Keratinocyte (primary cell): ENCODE results near the gene EGFL7.

Experiments
- CTCF ChIP-seq, 3 experiments: IDR thresholded peaks in 1 of 3; conservative IDR thresholded peaks in 1 of 3; optimal IDR thresholded peaks in 1 of 3; 2 replicates in 2 of 3; 3 replicates in 1 of 3; pipeline versions ENCODE3 to v1.5.1; 2011; ENCODE audit warnings: low read length in 3 of 3, mild to moderate bottlenecking in 3 of 3, moderate library complexity in 2 of 3, control low read depth in 1 of 3, inconsistent platforms in 1 of 3; ENCODE audit not compliant: insufficient read depth in 2 of 3; ENCODE audit errors: extremely low read depth in 1 of 3
- EZH2 ChIP-seq: IDR thresholded peaks from one replicate; pipeline ENCODE4 v1.6.1; 2012; ENCODE audit warnings: inconsistent platforms, mild to moderate bottlenecking, low read length, moderate library complexity

DNA sequence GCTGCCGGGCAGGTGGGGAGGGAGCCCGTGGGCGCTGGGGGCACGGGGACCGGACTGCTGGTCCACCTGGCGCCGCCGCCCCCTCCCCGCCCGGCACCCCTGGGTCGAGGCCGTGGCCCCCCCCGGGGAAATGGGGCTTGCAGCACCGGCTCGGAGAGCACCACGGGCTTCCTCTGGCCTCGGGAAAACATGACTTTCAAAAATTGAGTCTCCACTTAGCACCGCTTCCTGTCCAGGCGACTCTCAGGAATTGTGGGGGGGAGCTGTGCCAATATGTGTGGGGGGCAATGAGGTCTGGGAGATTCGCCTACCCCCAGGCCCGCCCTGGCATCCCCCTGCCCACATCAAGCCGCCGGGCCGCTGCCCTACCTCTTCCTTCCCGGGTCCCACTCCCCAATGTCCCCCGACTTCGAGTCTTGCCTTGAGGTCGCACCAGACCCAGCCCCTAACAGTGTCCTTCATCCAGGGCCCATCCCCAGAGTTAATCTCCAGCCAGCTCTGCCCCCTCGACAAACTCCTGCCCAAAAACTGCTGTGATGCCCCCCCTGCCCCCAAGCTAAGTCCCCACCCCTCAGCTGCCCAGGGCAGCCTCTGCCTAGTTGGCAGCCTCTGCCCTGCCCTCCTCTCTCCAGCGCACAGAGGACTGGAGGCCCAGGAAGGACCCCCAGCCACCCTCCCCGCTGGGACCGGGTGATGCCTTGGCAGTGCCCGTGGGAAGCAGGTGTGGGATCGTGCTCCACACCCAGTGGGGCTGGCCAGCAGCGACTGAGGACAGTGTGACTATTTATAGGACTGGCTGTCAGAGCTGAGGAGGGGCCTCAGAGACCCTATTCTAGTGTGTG is 3.9 kb downstream of the EGFL7 start:
- TF ChIP-seq EZH2 (no peak), CTCF (optimal IDR thresholded peaks at IDR 0.05 in 1 of 3, IDR thresholded peaks at IDR 0.05 in 1 of 3, conservative IDR thresholded peaks at IDR 0.05 in 1 of 3; ENCODE audit: extremely low read depth in 1 of 3, insufficient read depth in 2 of 3, low read length in 3 of 3) (no peak)
